GM23338 (cell line): ENCODE measurements around the gene ETHE1. TPM values are rescaled to one million over a fixed set of nuclear protein-coding genes. Genes with fewer than 3 reads are reported as not detected.

Experiments
- ATAC-seq: fragments of 200-7000 bp; cut with Tn5 transposase; 3 replicates; pipeline ENCODE4 v1.9.1; 2020
- DNase-seq: peaks from one replicate; pipeline ENCODE4 v3.0.0-alpha.2; 2015; ENCODE audit warnings: low spot score
- H2AFZ ChIP-seq: fragments of 200-600 bp; sonication (generic); 2 replicates; pipeline ENCODE4 v1.8.0; 2016; ENCODE audit warnings: antibody characterized with exemption, mild to moderate bottlenecking, moderate library complexity
- H3F3A ChIP-seq: fragments of 200-600 bp; sonication (generic); replicated peaks from 2 replicates; pipeline ENCODE4 v1.8.0; 2017; ENCODE audit warnings: antibody characterized with exemption, mixed run types, low read depth
- H3K27ac ChIP-seq: fragments of 200-600 bp; sonication (generic); 2 replicates; pipeline ENCODE4 v1.6.1; 2016; ENCODE audit warnings: low read depth
- H3K27me3 ChIP-seq: fragments of 200-600 bp; sonication (generic); 2 replicates; pipeline ENCODE4 v1.8.0; 2016; ENCODE audit warnings: mild to moderate bottlenecking, mixed run types, moderate library complexity; ENCODE audit not compliant: insufficient read depth
- H3K36me3 ChIP-seq: fragments of 200-600 bp; sonication (generic); 2 replicates; pipeline ENCODE4 v1.8.0; 2016; ENCODE audit warnings: mild to moderate bottlenecking; ENCODE audit not compliant: insufficient read depth
- H3K4me1 ChIP-seq: fragments of 200-600 bp; sonication (generic); 2 replicates; pipeline ENCODE4 v1.8.0; 2016; ENCODE audit warnings: mild to moderate bottlenecking, moderate library complexity; ENCODE audit not compliant: insufficient read depth
- H3K4me2 ChIP-seq: fragments of 200-600 bp; sonication (generic); 2 replicates; pipeline ENCODE4 v1.7.1; 2017; ENCODE audit warnings: mixed run types
- H3K4me3 ChIP-seq: fragments of 200-600 bp; sonication (generic); 2 replicates; pipeline ENCODE4 v1.6.1; 2016; ENCODE audit warnings: mixed run types
- H3K79me2 ChIP-seq: fragments of 200-600 bp; sonication (generic); replicated peaks from 2 replicates; pipeline ENCODE4 v1.8.0; 2017; ENCODE audit warnings: mild to moderate bottlenecking; ENCODE audit not compliant: insufficient read depth
- H3K9me2 ChIP-seq: fragments of 200-600 bp; sonication (generic); 2 replicates; pipeline ENCODE4 v1.8.0; 2017; ENCODE audit not compliant: insufficient read depth
- H4K20me1 ChIP-seq: fragments of 200-600 bp; sonication (generic); replicated peaks from 2 replicates; pipeline ENCODE4 v1.8.0; 2017; ENCODE audit warnings: mild to moderate bottlenecking; ENCODE audit not compliant: insufficient read depth
- H3K27ac Mint-ChIP-seq: 2 replicates; pipeline ENCODE4 v1.8.0; 2020; ENCODE audit warnings: inconsistent platforms, mild to moderate bottlenecking, moderate library complexity, mixed read lengths
- H3K27me3 Mint-ChIP-seq: 3 replicates; pipeline ENCODE4 v1.8.0; 2022; ENCODE audit warnings: low read depth, mild to moderate bottlenecking, moderate library complexity, mixed read lengths, inconsistent platforms; ENCODE audit not compliant: insufficient read depth, poor library complexity
- H3K36me3 Mint-ChIP-seq: 3 replicates; pipeline ENCODE4 v1.8.0; 2021; ENCODE audit warnings: low read depth, mild to moderate bottlenecking, inconsistent platforms, moderate library complexity, mixed read lengths
- H3K4me1 Mint-ChIP-seq: 3 replicates; pipeline ENCODE4 v1.8.0; 2020; ENCODE audit warnings: mild to moderate bottlenecking, inconsistent platforms, mixed read lengths
- H3K4me3 Mint-ChIP-seq: 3 replicates; pipeline ENCODE4 v1.8.0; 2021; ENCODE audit warnings: moderate library complexity, mild to moderate bottlenecking, inconsistent platforms, mixed read lengths
- H3K9me3 Mint-ChIP-seq: 3 replicates; pipeline ENCODE4 v1.8.0; 2020; ENCODE audit warnings: moderate library complexity, mild to moderate bottlenecking, inconsistent platforms, mixed read lengths
- REST ChIP-seq: IDR thresholded peaks from one replicate; pipeline ENCODE4 v1.6.1; 2018; ENCODE audit warnings: antibody characterized with exemption; ENCODE audit not compliant: unreplicated experiment
- STAT1 ChIP-seq: IDR thresholded peaks from one replicate; pipeline ENCODE4 v1.6.1; 2016; ENCODE audit warnings: antibody characterized with exemption; ENCODE audit not compliant: unreplicated experiment
- ZNF114 ChIP-seq: fragments of 250-450 bp; sonication (Bioruptor Pico); IDR thresholded peaks from 2 replicates; pipeline ENCODE4 v1.5.0; 2020; ENCODE audit warnings: mild to moderate bottlenecking, moderate library complexity
- polyA plus RNA-seq: library from polyadenylated mRNA; unstranded; fragments of >200 nt; fragmentation: Nextera tagmentation; extraction: Ambion mirVana; gene quantifications from 2 replicates; pipeline ENCODE4 v1.2.1, GENCODE V29; 2016
- total RNA-seq: library from RNA; depleted of rRNA; stranded (reverse); fragments of >200 nt; shearing (Covaris generic); gene quantifications from 2 replicates; pipeline ENCODE4 v1.2.3, GENCODE V29; 2014
- TF ChIP-seq, protein P1 (sequence below), 2 experiments: fragments of 200-600 bp in 1 of 2; sonication (generic) in 1 of 2; conservative IDR thresholded peaks; 2 replicates each; pipeline versions ENCODE4 v1.5.1 to v1.6.1; 2016 to 2017; ENCODE audit warnings: antibody characterized with exemption in 2 of 2, low read depth in 2 of 2, mild to moderate bottlenecking in 2 of 2, moderate library complexity in 1 of 2

Gene ETHE1
- total and polyA plus RNA-seq, 2 experiments from 2014 or later, result 11.1 to 25.5 TPM

GRCh38 chr19:43534816-43535761 lies 8.1 kb upstream of the ETHE1 start:
- Mint-ChIP-seq H3K4me3 (peak overlapping the region; percentile 83), H3K36me3 (peaks cover 31% of the 10 kb centered on the region), H3K27ac (no peak overlapping the region), H3K4me1 (peaks cover 10% of the 10 kb centered on the region), H3K9me3 (peaks cover 14% of the 10 kb centered on the region), H3K27me3 (peaks cover 4% of the 10 kb centered on the region)
- Histone ChIP-seq H3K4me2 (peak overlapping the region; percentile 87), H3K4me1 (peaks cover 6% of the 10 kb centered on the region; the same call in 1 of the 2 replicates), H3K9me2 (0 out of 2 replicates have a peak, but pooled peaks cover 3% of the 10 kb centered on the region), H3K27me3 (0 out of 2 replicates have a peak, but pooled peaks cover 4% of the 10 kb centered on the region), H3K36me3 (peaks cover 17% of the 10 kb centered on the region), H2AFZ (peak overlapping the region; percentile 33; the same call in 1 of the 2 replicates), H4K20me1 (no peaks in the 10 kb centered on the region; the same call in none of the 2 replicates), H3K27ac (no peak overlapping the region; the same call in 1 of the 2 replicates), H3K79me2 (no peaks in the 10 kb centered on the region), H3F3A (peaks cover 12% of the 10 kb centered on the region), H3K4me3 (peak overlapping the region; percentile 57)
- TF ChIP-seq STAT1 (no peak), REST (no peak)
- TF ChIP-seq, protein P1, sequence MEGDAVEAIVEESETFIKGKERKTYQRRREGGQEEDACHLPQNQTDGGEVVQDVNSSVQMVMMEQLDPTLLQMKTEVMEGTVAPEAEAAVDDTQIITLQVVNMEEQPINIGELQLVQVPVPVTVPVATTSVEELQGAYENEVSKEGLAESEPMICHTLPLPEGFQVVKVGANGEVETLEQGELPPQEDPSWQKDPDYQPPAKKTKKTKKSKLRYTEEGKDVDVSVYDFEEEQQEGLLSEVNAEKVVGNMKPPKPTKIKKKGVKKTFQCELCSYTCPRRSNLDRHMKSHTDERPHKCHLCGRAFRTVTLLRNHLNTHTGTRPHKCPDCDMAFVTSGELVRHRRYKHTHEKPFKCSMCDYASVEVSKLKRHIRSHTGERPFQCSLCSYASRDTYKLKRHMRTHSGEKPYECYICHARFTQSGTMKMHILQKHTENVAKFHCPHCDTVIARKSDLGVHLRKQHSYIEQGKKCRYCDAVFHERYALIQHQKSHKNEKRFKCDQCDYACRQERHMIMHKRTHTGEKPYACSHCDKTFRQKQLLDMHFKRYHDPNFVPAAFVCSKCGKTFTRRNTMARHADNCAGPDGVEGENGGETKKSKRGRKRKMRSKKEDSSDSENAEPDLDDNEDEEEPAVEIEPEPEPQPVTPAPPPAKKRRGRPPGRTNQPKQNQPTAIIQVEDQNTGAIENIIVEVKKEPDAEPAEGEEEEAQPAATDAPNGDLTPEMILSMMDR (conservative IDR thresholded peaks at IDR 0.05; ENCODE audit: low read depth in 2 of 2), result peak; percentile 71 to 84
- ATAC-seq (peak; percentile 56), DNase-seq (peak; percentile 95)

- no peaks in the 10 kb centered on the region for H3K79me2 ChIP-seq
- H3K27me3 Mint-ChIP-seq, result peaks cover 4% of the 10 kb centered on the region
- peaks cover 15% of the 10 kb centered on the region for H3K36me3 ChIP-seq
- H3K27ac ChIP-seq, result peak overlapping the region; percentile 43
- no peaks in the 10 kb centered on the region; the same call in none of the 2 replicates for H4K20me1 ChIP-seq
- peaks cover 9% of the 10 kb centered on the region for H3K9me3 Mint-ChIP-seq
- H3K36me3 Mint-ChIP-seq, result peaks cover 24% of the 10 kb centered on the region
- H3K4me1 ChIP-seq, result peaks cover 6% of the 10 kb centered on the region; the same call in 1 of the 2 replicates
- peak overlapping the region; percentile 33; the same call in 1 of the 2 replicates for H2AFZ ChIP-seq
- peak overlapping the region; percentile 83 for H3K4me3 Mint-ChIP-seq
- peak overlapping the region; percentile 57 for H3K4me3 ChIP-seq
- 0 out of 2 replicates have a peak, but pooled peaks cover 8% of the 10 kb centered on the region for H3K27me3 ChIP-seq
- peaks cover 10% of the 10 kb centered on the region for H3K4me1 Mint-ChIP-seq
- DNase-seq, result no peak
- 0 out of 2 replicates have a peak, but pooled peaks cover 3% of the 10 kb centered on the region for H3K9me2 ChIP-seq
- H3K27ac Mint-ChIP-seq, result 0 out of 2 replicates have a peak overlapping the region, but pooled peaks have one; percentile 40
- ATAC-seq, result no peak
- peak overlapping the region; percentile 87 for H3K4me2 ChIP-seq
- peaks cover 12% of the 10 kb centered on the region for H3F3A ChIP-seq
- TF ChIP-seq STAT1 (no peak), REST (no peak), ZNF114 (no peak)
Measured at GRCh38 chr19:43534305-43534815, 7.4 kb upstream of the ETHE1 start.
